ENCODE data around the gene HAUS1.

HAUS1 gene

DNA sequence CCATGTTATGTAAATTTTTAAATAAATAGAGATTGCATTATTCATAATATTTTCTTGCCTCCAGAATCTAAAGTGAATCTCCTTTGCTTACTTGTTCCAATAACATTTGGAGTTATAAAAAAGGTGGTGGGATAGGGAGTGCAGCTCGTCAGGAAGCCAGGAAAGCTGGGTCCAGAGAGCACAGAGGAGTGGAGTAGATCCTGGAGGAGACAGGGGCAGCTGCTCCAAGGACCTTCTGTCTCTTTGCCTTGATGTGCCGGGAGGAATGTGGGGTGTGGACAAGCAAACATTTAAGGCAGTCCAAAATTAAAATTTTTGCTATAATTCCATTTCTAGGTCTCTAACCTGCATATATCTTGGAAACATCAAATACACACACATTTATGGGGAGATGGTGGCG, 29.3 kb downstream of the HAUS1 start:
- Histone ChIP-seq H2AK5ac (ENCODE audit: low read length) (no peak overlapping the region), H2BK5ac (ENCODE audit: low read depth, low read length, poor library complexity) (no peak overlapping the region), H3K79me1 (ENCODE audit: low read length) (no peaks in the 10 kb centered on the region), H2AFZ (ENCODE audit: insufficient read depth, low read length, poor library complexity) (no peak overlapping the region), H3K4ac (ENCODE audit: low read depth, low read length) (no peak overlapping the region), H4K12ac (ENCODE audit: low read depth, low read length) (no peak overlapping the region), H3K27me3 (ENCODE audit: insufficient read depth, low read length) (no peaks in the 10 kb centered on the region), H3K9me3 (ENCODE audit: insufficient read depth, low read depth, low read length) (peaks cover 2% of the 10 kb centered on the region), H4K8ac (ENCODE audit: low read depth, low read length) (no peak overlapping the region), H3K4me2 (ENCODE audit: low read length) (no peak overlapping the region), H3K27ac (ENCODE audit: low read depth, low read length) (no peak overlapping the region), H3K9ac (ENCODE audit: low read length) (no peak overlapping the region), H3K36me3 (ENCODE audit: control insufficient read depth in 1 of 2, insufficient read depth in 2 of 2, low read length in 2 of 2) (peaks cover 6 to 12% of the 10 kb centered on the region in 2 experiments), H3K4me3 (ENCODE audit: low read depth, low read length) (no peak overlapping the region), H3K23ac (ENCODE audit: low read length) (no peak overlapping the region), H3K18ac (ENCODE audit: low read length) (no peak overlapping the region), H2BK120ac (ENCODE audit: insufficient read depth, low read length, poor library complexity) (no peak overlapping the region), H2BK12ac (ENCODE audit: low read length) (no peak overlapping the region), H3K79me2 (ENCODE audit: control insufficient read depth, insufficient read depth, low read length, poor library complexity) (no peaks in the 10 kb centered on the region), H4K91ac (ENCODE audit: low read depth, low read length) (no peak overlapping the region), H3K4me1 (ENCODE audit: control insufficient read depth in 1 of 2, insufficient read depth in 2 of 2, low read length in 2 of 2) (no peaks in the 10 kb centered on the region), H3K14ac (ENCODE audit: low read length) (no peak overlapping the region)
- no CpG with 5 or more reads among the region's 3 CpGs for WGBS (ENCODE audit: extremely low coverage, insufficient coverage, insufficient read length)
- no peak for DNase-seq

DNA sequence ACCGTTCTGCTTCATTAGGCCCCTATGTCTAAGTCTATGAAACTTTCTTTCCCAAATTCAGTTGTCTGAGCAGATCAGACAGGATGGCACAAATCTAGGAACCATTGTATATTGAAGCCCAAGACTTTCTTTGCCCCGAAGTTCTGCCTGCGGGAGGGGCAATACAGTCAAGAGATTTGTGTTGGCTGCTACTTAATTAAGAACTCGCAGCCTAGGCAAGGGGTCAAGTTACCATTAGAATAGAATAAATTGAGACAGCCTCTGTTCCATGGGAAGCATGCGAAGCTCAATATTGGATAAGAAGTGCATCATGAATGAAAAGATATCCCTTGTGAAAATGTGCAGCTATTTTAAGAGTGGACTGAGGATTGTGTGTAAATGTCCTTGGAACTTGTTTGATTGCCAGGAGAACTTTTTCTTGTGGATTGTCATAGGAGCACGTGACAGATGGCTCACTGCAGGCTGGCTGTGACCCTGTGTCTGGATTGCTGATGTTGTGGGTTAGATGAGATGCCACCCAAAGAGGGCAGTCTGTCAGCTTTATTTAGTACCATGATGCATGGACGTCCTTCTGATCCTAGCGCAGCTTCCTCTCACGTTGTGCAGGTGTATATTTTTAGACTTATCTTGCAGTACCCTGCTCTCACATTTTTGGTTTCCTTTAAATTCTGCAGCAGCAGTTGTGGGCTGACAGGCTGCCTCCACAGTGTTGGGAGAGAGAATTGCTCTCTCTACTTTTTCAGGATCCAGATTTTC, 30.9 kb downstream of the HAUS1 start:
- Histone ChIP-seq H3K27me3 (ENCODE audit: insufficient read depth, low read length) (no peaks in the 10 kb centered on the region), H3K4me2 (ENCODE audit: low read length) (no peak overlapping the region), H3K36me3 (ENCODE audit: control insufficient read depth in 1 of 2, insufficient read depth in 2 of 2, low read length in 2 of 2) (peaks cover 0 to under 1% of the 10 kb centered on the region in 2 experiments), H3K79me2 (ENCODE audit: control insufficient read depth, insufficient read depth, low read length, poor library complexity) (no peaks in the 10 kb centered on the region), H4K91ac (ENCODE audit: low read depth, low read length) (no peak overlapping the region), H2BK12ac (ENCODE audit: low read length) (no peak overlapping the region), H4K8ac (ENCODE audit: low read depth, low read length) (no peak overlapping the region), H3K4ac (ENCODE audit: low read depth, low read length) (no peak overlapping the region), H4K12ac (ENCODE audit: low read depth, low read length) (no peak overlapping the region), H3K9ac (ENCODE audit: low read length) (no peak overlapping the region), H3K4me1 (ENCODE audit: control insufficient read depth in 1 of 2, insufficient read depth in 2 of 2, low read length in 2 of 2) (no peaks in the 10 kb centered on the region), H3K4me3 (ENCODE audit: low read depth, low read length) (no peak overlapping the region), H3K14ac (ENCODE audit: low read length) (no peak overlapping the region), H3K23ac (ENCODE audit: low read length) (no peak overlapping the region), H2BK120ac (ENCODE audit: insufficient read depth, low read length, poor library complexity) (no peak overlapping the region), H2BK5ac (ENCODE audit: low read depth, low read length, poor library complexity) (no peak overlapping the region), H2AFZ (ENCODE audit: insufficient read depth, low read length, poor library complexity) (no peak overlapping the region), H3K27ac (ENCODE audit: low read depth, low read length) (no peak overlapping the region), H3K9me3 (ENCODE audit: insufficient read depth, low read depth, low read length) (peaks cover 2% of the 10 kb centered on the region), H3K79me1 (ENCODE audit: low read length) (no peaks in the 10 kb centered on the region), H3K18ac (ENCODE audit: low read length) (no peak overlapping the region), H2AK5ac (ENCODE audit: low read length) (no peak overlapping the region)
- no CpG with 5 or more reads among the region's 9 CpGs for WGBS (ENCODE audit: extremely low coverage, insufficient coverage, insufficient read length)
- no peak for DNase-seq

DNA sequence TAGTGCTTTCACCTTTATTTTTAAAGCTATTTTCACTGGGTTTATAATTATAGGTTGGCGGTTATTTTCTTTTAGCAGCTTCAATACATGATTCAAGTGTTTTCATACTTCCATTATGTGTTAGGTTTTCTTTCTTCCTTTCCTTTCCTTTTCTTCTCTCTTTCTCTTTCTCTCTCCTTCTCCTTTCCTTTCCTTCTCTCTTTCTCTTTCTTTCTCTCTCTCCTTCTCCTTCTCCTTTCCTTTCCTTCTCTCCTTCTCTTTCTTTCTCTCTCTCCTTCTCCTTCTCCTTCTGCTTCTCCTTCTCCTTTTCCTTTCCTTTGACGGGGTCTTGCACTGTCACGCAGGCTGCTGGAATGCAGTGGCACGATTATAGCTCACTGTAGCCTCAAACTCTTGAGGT, 36.0 kb downstream of the HAUS1 start:
- no peak overlapping the region for H2AFZ ChIP-seq (ENCODE audit: insufficient read depth, low read length, poor library complexity)
- no peak overlapping the region for H4K91ac ChIP-seq (ENCODE audit: low read depth, low read length)
- H3K4ac ChIP-seq (ENCODE audit: low read depth, low read length) = no peak overlapping the region
- no peak overlapping the region for H3K14ac ChIP-seq (ENCODE audit: low read length)
- H3K79me2 ChIP-seq (ENCODE audit: control insufficient read depth, insufficient read depth, low read length, poor library complexity) = no peaks in the 10 kb centered on the region
- H4K12ac ChIP-seq (ENCODE audit: low read depth, low read length) = no peak overlapping the region
- no peak overlapping the region for H2BK5ac ChIP-seq (ENCODE audit: low read depth, low read length, poor library complexity)
- no peak overlapping the region for H3K4me3 ChIP-seq (ENCODE audit: low read depth, low read length)
- H3K4me1 ChIP-seq (ENCODE audit: control insufficient read depth in 1 of 2, insufficient read depth in 2 of 2, low read length in 2 of 2) = no peaks in the 10 kb centered on the region
- H2BK12ac ChIP-seq (ENCODE audit: low read length) = no peak overlapping the region
- no peaks in the 10 kb centered on the region for H3K36me3 ChIP-seq (ENCODE audit: control insufficient read depth in 1 of 2, insufficient read depth in 2 of 2, low read length in 2 of 2)
- H2AK5ac ChIP-seq (ENCODE audit: low read length) = no peak overlapping the region
- no peaks in the 10 kb centered on the region for H3K79me1 ChIP-seq (ENCODE audit: low read length)
- no peak overlapping the region for H3K27ac ChIP-seq (ENCODE audit: low read depth, low read length)
- no peak overlapping the region for H3K4me2 ChIP-seq (ENCODE audit: low read length)
- no peak overlapping the region for H4K8ac ChIP-seq (ENCODE audit: low read depth, low read length)
- H3K9me3 ChIP-seq (ENCODE audit: insufficient read depth, low read depth, low read length) = peaks cover 1% of the 10 kb centered on the region
- H2BK120ac ChIP-seq (ENCODE audit: insufficient read depth, low read length, poor library complexity) = no peak overlapping the region
- no peak overlapping the region for H3K18ac ChIP-seq (ENCODE audit: low read length)
- no CpG with 5 or more reads among the region's 4 CpGs for WGBS (ENCODE audit: extremely low coverage, insufficient coverage, insufficient read length)
- no peak overlapping the region for H3K9ac ChIP-seq (ENCODE audit: low read length)
- no peak overlapping the region for H3K23ac ChIP-seq (ENCODE audit: low read length)
- no peaks in the 10 kb centered on the region for H3K27me3 ChIP-seq (ENCODE audit: insufficient read depth, low read length)
- DNase-seq = no peak

DNA sequence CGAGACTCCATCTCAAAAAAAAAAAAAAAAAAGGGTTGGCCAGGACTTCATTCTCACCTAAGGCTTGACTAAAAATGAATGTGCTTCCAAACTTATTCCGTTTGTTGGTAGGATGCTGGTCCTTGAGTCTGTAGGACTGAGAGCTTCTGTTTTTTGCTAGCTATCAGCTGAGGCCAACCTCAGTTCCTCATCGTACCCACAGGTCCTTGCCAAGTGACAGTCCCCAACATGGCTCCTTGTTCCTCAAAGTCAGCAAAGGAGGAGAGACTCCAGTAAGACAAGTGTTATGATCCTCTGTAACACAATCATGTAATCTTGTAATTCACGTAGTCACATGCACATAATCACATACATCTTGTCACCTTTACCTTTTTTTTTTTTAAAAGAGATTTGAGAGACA, 37.0 kb downstream of the HAUS1 start:
- WGBS (ENCODE audit: extremely low coverage, insufficient coverage, insufficient read length) = no CpG with 5 or more reads among the region's 4 CpGs
- Histone ChIP-seq H2BK5ac (ENCODE audit: low read depth, low read length, poor library complexity) (no peak overlapping the region), H3K79me2 (ENCODE audit: control insufficient read depth, insufficient read depth, low read length, poor library complexity) (no peaks in the 10 kb centered on the region), H2AFZ (ENCODE audit: insufficient read depth, low read length, poor library complexity) (no peak overlapping the region), H2BK120ac (ENCODE audit: insufficient read depth, low read length, poor library complexity) (no peak overlapping the region), H3K9me3 (ENCODE audit: insufficient read depth, low read depth, low read length) (no peaks in the 10 kb centered on the region), H3K18ac (ENCODE audit: low read length) (no peak overlapping the region), H3K4me1 (ENCODE audit: control insufficient read depth in 1 of 2, insufficient read depth in 2 of 2, low read length in 2 of 2) (no peaks in the 10 kb centered on the region), H3K36me3 (ENCODE audit: control insufficient read depth in 1 of 2, insufficient read depth in 2 of 2, low read length in 2 of 2) (no peaks in the 10 kb centered on the region), H3K4me3 (ENCODE audit: low read depth, low read length) (no peak overlapping the region), H3K14ac (ENCODE audit: low read length) (no peak overlapping the region), H3K27me3 (ENCODE audit: insufficient read depth, low read length) (no peaks in the 10 kb centered on the region), H3K27ac (ENCODE audit: low read depth, low read length) (no peak overlapping the region), H3K4ac (ENCODE audit: low read depth, low read length) (no peak overlapping the region), H2BK12ac (ENCODE audit: low read length) (no peak overlapping the region), H4K91ac (ENCODE audit: low read depth, low read length) (no peak overlapping the region), H3K79me1 (ENCODE audit: low read length) (no peaks in the 10 kb centered on the region), H4K8ac (ENCODE audit: low read depth, low read length) (no peak overlapping the region), H3K9ac (ENCODE audit: low read length) (no peak overlapping the region), H2AK5ac (ENCODE audit: low read length) (no peak overlapping the region), H3K4me2 (ENCODE audit: low read length) (no peak overlapping the region), H4K12ac (ENCODE audit: low read depth, low read length) (no peak overlapping the region), H3K23ac (ENCODE audit: low read length) (no peak overlapping the region)
- DNase-seq = no peak
